GM12892 (cell line): ENCODE data around the gene TBC1D14.

ENCODE experiments used
- DNase-seq: peaks from one replicate; pipeline ENCODE4 v3.0.0; 2011; ENCODE audit not compliant: insufficient read length
- FAIRE-seq: peaks from 2 replicates; lab custom pipeline; 2011; peaks lifted over from hg19 to GRCh38; lab: Jason Lieb, UNC
- POLR2A ChIP-seq: IDR thresholded peaks from 2 replicates; pipeline ENCODE4 v1.6.1; 2011; ENCODE audit warnings: low read depth, low read length, control low read depth
- POLR2AphosphoS5 ChIP-seq: IDR thresholded peaks from 2 replicates; pipeline ENCODE4 v1.6.1; 2011; ENCODE audit warnings: low read depth, low read length, control low read depth
- TAF1 ChIP-seq: IDR thresholded peaks from 2 replicates; pipeline ENCODE4 v1.6.1; 2011; ENCODE audit warnings: low read depth, mild to moderate bottlenecking, control low read depth, low read length, borderline replicate concordance

The TBC1D14 gene

GRCh38 chr4:6925357-6925836 lies 15.8 kb downstream of the TBC1D14 start:
- no peak for TF ChIP-seq POLR2A
- no peak for TF ChIP-seq POLR2AphosphoS5
- TF ChIP-seq TAF1, result no peak
- no peak for FAIRE-seq
- no peak for DNase-seq

- TF ChIP-seq TAF1, result no peak
- no peak for TF ChIP-seq POLR2A
- no peak for TF ChIP-seq POLR2AphosphoS5
- no peak for DNase-seq
- no peak for FAIRE-seq
These were observed 16.5 kb downstream of the TBC1D14 start for GRCh38 chr4:6926081-6926480.

GRCh38 chr4:6926681-6927478 lies 17.3 kb downstream of the TBC1D14 start:
- DNase-seq, result no peak
- FAIRE-seq, result no peak
- TF ChIP-seq POLR2AphosphoS5 (no peak), TAF1 (no peak), POLR2A (no peak)

GRCh38 chr4:6928081-6928480 lies 18.5 kb downstream of the TBC1D14 start:
- TF ChIP-seq POLR2A (no peak), TAF1 (no peak), POLR2AphosphoS5 (no peak)
- FAIRE-seq (no peak), DNase-seq (no peak)

GRCh38 chr4:6929339-6929811 lies 19.7 kb downstream of the TBC1D14 start:
- DNase-seq, result no peak
- no peak for TF ChIP-seq POLR2AphosphoS5
- TF ChIP-seq POLR2A, result no peak
- no peak for FAIRE-seq

- DNase-seq (no peak), FAIRE-seq (no peak)
- TF ChIP-seq POLR2AphosphoS5 (no peak), POLR2A (no peak), TAF1 (no peak)
These were observed 20.3 kb downstream of the TBC1D14 start for GRCh38 chr4:6929812-6930464.

- TF ChIP-seq POLR2AphosphoS5 (no peak), POLR2A (no peak), TAF1 (no peak)
These were observed 22.8 kb downstream of the TBC1D14 start for GRCh38 chr4:6932475-6932874.

GRCh38 chr4:6932918-6933317 lies 23.3 kb downstream of the TBC1D14 start:
- TF ChIP-seq TAF1 (no peak), POLR2A (no peak), POLR2AphosphoS5 (no peak)
- FAIRE-seq, result no peak

More at GRCh38 chr4:6932475-6932874, 22.8 kb downstream of the TBC1D14 start:
- DNase-seq (no peak), FAIRE-seq (no peak)

GRCh38 chr4:6933691-6934430 lies 24.2 kb downstream of the TBC1D14 start:
- DNase-seq, result no peak
- TF ChIP-seq POLR2AphosphoS5, result no peak
- TF ChIP-seq POLR2A, result no peak
- no peak for TF ChIP-seq TAF1
- no peak for FAIRE-seq

More at GRCh38 chr4:6932918-6933317, 23.3 kb downstream of the TBC1D14 start:
- no peak for DNase-seq

- TF ChIP-seq POLR2AphosphoS5, result no peak
- TF ChIP-seq POLR2A, result no peak
- TF ChIP-seq TAF1, result no peak
- DNase-seq (no peak), FAIRE-seq (no peak)
These were observed 26.3 kb downstream of the TBC1D14 start for GRCh38 chr4:6935965-6936364.

- DNase-seq, result no peak
- no peak for TF ChIP-seq POLR2AphosphoS5
- no peak for TF ChIP-seq POLR2A
- no peak for TF ChIP-seq TAF1
- no peak for FAIRE-seq
These were observed 27.6 kb downstream of the TBC1D14 start for GRCh38 chr4:6937201-6937600.
